Adrenal gland (tissue), 5 donors: ENCODE results near the gene NR6A1.

ENCODE experiments used
- CTCF ChIP-seq, 6 experiments: fragments of 450-650 bp in 4 of 6; fragments of 200-600 bp in 2 of 6; sonication (generic) in 1 of 6; IDR thresholded peaks; 1 replicate in 5 of 6; 2 replicates in 1 of 6; pipeline versions ENCODE4 v1.5.1 to v1.8.0; 2016 to 2021; ENCODE audit warnings: antibody characterized with exemption in 6 of 6, mild to moderate bottlenecking in 2 of 6, moderate library complexity in 1 of 6
- POLR2A ChIP-seq, 2 donors: fragments of 450-650 bp; IDR thresholded peaks; one replicate each; pipeline ENCODE4 v1.6.1; 2017; ENCODE audit warnings: antibody characterized with exemption in 2 of 2, mild to moderate bottlenecking in 2 of 2, moderate library complexity in 1 of 2
- donor health status: DM: no; HTN: no; CAD: no.

- TF ChIP-seq CTCF (IDR thresholded peaks at IDR 0.05) (no peak), POLR2A (IDR thresholded peaks at IDR 0.05) (no peak)
These were observed 273.7 kb downstream of the NR6A1 start for GRCh38 chr9:124497441-124497840.
